Right cardiac atrium (tissue), 5 donors: Measurements from ENCODE around the gene NUCB1. TPM values are rescaled to one million over a fixed set of nuclear protein-coding genes. Genes with fewer than 3 reads are reported as not detected.
"Not testable (repeated sequence)": the region's sequence is repeated elsewhere in the genome, so short reads cannot be mapped to it uniquely, and the experiment has no call there.

Experiments
- ATAC-seq, 2 donors: fragments of 200-7000 bp; cut with Tn5 transposase; one replicate each; pipeline versions ENCODE4 v1.8.0 to v1.9.1; 2020; ENCODE audit warnings: moderate library complexity in 2 of 2, mild to moderate bottlenecking in 1 of 2
- DNase-seq, 3 donors: peaks; one replicate each; pipeline ENCODE4 v3.0.0-alpha.2; 2020
- H3K27ac ChIP-seq: one replicate; pipeline ENCODE4 v1.5.1; 2013; ENCODE audit warnings: mild to moderate bottlenecking, low read length, control low read depth, moderate library complexity
- H3K27me3 ChIP-seq: one replicate; pipeline ENCODE4 v1.6.1; 2013; ENCODE audit not compliant: control insufficient read depth, insufficient read depth
- H3K4me1 ChIP-seq: one replicate; pipeline ENCODE4 v1.6.1; 2013; ENCODE audit warnings: low read length; ENCODE audit not compliant: control insufficient read depth, insufficient read depth
- H3K4me3 ChIP-seq: one replicate; pipeline ENCODE4 v1.5.1; 2013; ENCODE audit warnings: low read length, control low read depth
- H3K9me3 ChIP-seq: one replicate; pipeline ENCODE4 v1.6.1; 2013; ENCODE audit warnings: low read length; ENCODE audit not compliant: control insufficient read depth
- WGBS: extraction: QIAGEN DNeasy Blood & Tissue Kit; methylation state at CpG from one replicate; pipeline ENCODE4 v1.1.7; 2013; 5-methylcytosine and 5-hydroxymethylcytosine counted together
- intact Hi-C, 4 donors: fragments of 100-400 bp; cut with DNase I; formaldehyde crosslinking; loops; one replicate each; pipeline versions ENCODE4 v1.11.0 to v1.14.0; 2022 to 2023
- polyA plus RNA-seq: library from polyadenylated mRNA; stranded (reverse); fragments of 200-250 nt; gene quantifications from one replicate; pipeline ENCODE4 v1.2.3, GENCODE V29; 2013
- total RNA-seq, 4 donors: library from RNA; stranded (reverse); fragmentation: NEBNext Ultra II Directional; extraction: Animal tissue kit (Norgen Biotek cat#: 25700); gene quantifications; one replicate each; pipeline ENCODE4 v1.2.1, GENCODE V29; 2021
- donor health status: healthy with polysubstance abuse.
- donor health status: DM: no; HTN: yes; CAD: no.
- donor health status: DM: no; HTN: no; CAD: no.
- donor health status: DM: no; HTN: yes; CAD: no; lungs with severe emphysema.
- donor health status: DM: yes; HTN: yes; CAD: no.

NUCB1 gene
- total and polyA plus RNA-seq, 5 donors: 213 to 327 (median 303) TPM

DNA sequence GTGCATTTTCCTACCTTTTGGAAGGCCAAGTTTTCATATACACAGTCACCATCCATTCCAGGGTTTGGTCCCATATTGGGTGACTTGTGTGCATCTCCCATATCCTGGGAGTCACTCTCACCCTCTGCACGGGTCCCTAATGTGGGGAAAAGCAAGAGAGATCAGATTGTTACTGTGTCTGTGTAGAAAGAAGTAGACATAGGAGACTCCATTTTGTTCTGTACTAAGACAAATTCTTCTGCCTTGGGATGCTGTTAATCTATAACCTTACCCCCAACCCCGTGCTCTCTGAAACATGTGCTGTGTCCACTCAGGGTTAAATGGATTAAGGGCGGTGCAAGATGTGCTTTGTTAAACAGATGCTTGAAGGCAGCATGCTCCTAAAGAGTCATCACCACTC lies 10.6 kb upstream of the NUCB1 start:
- H3K9me3 ChIP-seq, H3K4me3 ChIP-seq, DNase-seq, H3K27me3 ChIP-seq, ATAC-seq, intact Hi-C loops, H3K27ac ChIP-seq, H3K4me1 ChIP-seq: not testable (repeated sequence)
- 75% methylated on average over 2 of the region's 3 CpGs for WGBS

- Histone ChIP-seq H3K9me3 (no peaks in the 10 kb centered on the region), H3K4me1 (no peaks in the 10 kb centered on the region), H3K4me3 (no peak overlapping the region), H3K27ac (no peak overlapping the region), H3K27me3 (no peaks in the 10 kb centered on the region)
- intact Hi-C loops: no loop called here
- DNase-seq: peak in 1 of 3 donors; percentile 0
- 81% methylated on average over 4 of the region's 4 CpGs for WGBS
- peak in 1 of 2 donors; percentile 27 for ATAC-seq
Observed at GRCh38 chr19:48890551-48890950, 9.6 kb upstream of the NUCB1 start.

DNA sequence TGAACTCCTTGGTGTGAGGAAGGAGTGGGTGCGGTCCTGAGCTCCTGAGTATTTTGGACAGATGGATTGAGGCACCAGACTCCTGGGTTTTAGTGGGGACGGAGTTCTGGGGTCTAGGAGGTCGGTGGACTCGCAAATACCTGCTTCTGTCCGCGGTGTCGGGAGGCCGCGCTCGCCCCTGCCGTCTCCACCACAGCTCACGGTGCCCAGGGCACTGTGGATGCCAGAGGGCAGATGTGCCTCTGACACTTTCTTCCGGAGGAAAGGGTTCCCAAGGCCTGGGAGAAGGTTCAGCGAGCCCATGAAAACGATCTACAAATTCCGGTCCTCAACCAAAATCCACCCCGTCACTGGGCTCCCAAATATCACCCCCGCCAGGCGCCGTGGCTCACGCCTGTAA lies 4.9 kb upstream of the NUCB1 start:
- Histone ChIP-seq H3K4me1 (no peaks in the 10 kb centered on the region), H3K27ac (no peak overlapping the region), H3K4me3 (no peak overlapping the region), H3K27me3 (no peaks in the 10 kb centered on the region), H3K9me3 (no peaks in the 10 kb centered on the region)
- DNase-seq: no peak
- no peak for ATAC-seq
- WGBS: 64% methylated on average over 21 of the region's 21 CpGs
- intact Hi-C loops: no loop called here

DNA sequence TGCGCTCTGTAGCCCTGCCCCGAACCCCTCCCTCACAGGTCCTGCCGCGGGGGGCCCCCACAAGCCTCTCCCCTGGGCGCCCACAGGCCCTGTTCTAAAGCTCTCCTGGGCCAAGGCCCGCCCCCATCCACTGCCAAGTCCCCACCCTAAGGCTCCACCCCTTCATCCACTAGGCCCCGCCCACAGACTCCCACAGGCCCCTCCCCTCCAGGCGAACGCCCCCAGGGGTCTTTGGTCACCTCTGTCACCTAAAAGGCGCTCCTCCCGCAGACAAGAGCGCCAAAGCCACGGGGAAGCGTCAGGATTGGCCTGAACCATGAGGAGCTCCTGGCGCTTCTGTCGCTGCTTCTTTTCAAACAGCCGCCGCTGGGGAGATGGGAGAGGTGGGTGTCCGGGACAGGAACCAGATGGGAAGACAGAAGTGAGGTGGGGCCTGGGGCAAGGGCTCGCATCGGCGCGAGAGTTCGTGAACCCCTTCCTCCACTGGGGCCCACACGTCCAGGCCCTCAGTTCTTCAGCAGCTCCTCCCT lies 3.9 kb upstream of the NUCB1 start:
- DNase-seq (peak; percentile 80 to 92 (median 90)), ATAC-seq (peak; percentile 62 to 68)
- no peak overlapping the region for H3K27ac ChIP-seq
- H3K4me3 ChIP-seq: peak overlapping the region; percentile 45
- H3K9me3 ChIP-seq: no peaks in the 10 kb centered on the region
- WGBS: 17% methylated on average over 25 of the region's 25 CpGs
- intact Hi-C loops: no loop called here
- peaks cover under 1% of the 10 kb centered on the region for H3K4me1 ChIP-seq
- no peaks in the 10 kb centered on the region for H3K27me3 ChIP-seq

GRCh38 chr19:48897181-48897580 lies 2.9 kb upstream of the NUCB1 start:
- Histone ChIP-seq H3K4me3 (no peak overlapping the region), H3K4me1 (peaks cover 6% of the 10 kb centered on the region), H3K27ac (no peak overlapping the region), H3K27me3 (no peaks in the 10 kb centered on the region), H3K9me3 (no peaks in the 10 kb centered on the region)
- ATAC-seq: no peak
- no peak for DNase-seq
- 85% methylated on average over 5 of the region's 5 CpGs for whole genome bisulfite sequencing
- intact Hi-C loops: no loop called here

DNA sequence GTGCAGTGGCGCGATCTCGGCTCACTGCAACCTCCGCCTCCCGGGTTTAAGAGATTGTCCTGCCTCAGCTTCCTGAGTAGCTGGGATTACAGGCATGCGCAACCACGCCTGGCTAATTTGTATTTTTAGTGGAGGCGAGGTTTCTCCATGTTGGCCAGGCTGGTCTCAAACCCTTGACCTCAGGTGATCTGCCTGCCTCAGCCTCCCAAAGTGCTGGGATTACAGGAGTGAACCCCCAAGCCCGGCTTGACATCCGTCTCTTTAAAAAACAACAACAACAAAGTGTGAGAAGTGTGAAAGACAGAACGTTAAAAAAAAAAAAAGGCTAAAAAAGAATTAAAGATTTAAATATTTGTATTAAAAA lies 744 bp upstream of the NUCB1 start:
- intact Hi-C loops, H3K27ac ChIP-seq, DNase-seq, H3K9me3 ChIP-seq, ATAC-seq, H3K4me1 ChIP-seq, H3K27me3 ChIP-seq: not testable (repeated sequence)
- peak overlapping the region; percentile 90 for H3K4me3 ChIP-seq
- 85% methylated on average over 11 of the region's 11 CpGs for WGBS

DNA sequence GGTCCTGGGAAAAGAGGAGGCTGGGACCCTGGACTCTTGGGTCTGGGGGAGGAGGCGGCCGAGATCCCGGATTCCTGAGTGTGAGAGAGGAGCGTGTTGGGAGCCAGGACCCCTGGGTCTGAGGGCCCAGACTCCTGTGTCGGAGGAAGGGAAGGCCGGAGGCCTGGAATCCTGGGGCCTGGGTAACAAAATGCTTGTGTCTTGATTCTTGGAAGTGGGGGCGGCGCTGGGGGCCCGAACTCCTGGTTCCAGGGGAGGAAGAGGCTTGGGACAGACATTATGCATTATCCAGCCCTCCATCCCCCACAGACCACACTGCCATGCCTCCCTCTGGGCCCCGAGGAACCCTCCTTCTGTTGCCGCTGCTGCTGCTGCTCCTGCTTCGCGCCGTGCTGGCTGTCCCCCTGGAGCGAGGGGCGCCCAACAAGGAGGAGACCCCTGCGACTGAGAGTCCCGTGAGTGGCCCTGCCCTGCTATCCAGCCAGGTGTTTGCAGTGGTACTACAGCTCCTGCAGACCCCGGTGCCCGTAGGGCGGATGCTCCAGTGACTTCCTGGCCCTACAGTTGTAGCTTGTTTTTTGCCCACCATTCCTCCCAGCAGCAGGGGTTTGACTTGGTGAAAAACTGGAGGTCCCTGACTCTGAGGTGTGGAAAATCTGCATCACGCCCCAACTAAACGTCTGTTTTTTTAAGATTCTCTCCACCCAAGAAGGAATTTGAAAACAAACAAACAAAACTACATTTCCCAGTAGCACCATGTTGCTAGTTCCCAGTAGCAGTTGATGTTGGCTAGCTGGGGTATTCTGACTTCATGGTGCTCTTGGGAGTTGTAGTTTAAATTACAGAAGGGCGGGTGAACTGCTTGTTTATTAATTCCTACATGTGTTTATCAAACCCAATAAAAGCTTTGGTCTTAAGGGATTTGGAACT lies 630 bp downstream of the NUCB1 start:
- no peaks in the 10 kb centered on the region for H3K9me3 ChIP-seq
- ATAC-seq (peak; percentile 4 to 11), DNase-seq (peak in 1 of 3 donors; percentile 75)
- peak overlapping the region; percentile 93 for H3K27ac ChIP-seq
- no peaks in the 10 kb centered on the region for H3K27me3 ChIP-seq
- 10% methylated on average over 24 of the region's 24 CpGs for WGBS
- intact Hi-C loops: loop anchor here in 3 of 4 donors (5.0 to 10.0 kb wide), 3 partner anchors 52 to 64 kb away; partner anchors contain the start of genes BAX (in 2 of the 3) and FTL (in 1 of the 3)
- H3K4me3 ChIP-seq: peak overlapping the region; percentile 90
- peaks cover 6% of the 10 kb centered on the region for H3K4me1 ChIP-seq

DNA sequence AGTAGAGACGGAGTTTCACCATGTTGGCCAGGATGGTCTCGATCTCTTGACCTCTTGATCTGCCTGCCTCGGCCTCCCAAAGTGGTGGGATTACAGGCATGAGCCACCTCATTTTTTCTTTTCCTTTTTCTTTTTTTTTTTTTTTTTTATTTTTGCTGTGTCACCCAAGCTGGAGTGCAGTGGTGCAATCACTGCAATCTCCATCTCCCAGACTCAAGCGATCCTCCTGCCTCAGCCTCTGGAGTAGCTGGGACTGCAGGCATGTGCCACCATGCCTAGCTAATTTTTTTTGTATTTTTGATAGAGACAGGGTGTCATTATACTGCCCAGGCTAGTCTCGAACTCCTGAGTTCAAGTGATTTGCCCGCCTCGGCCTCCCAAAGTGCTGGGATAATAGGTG lies 2.2 kb downstream of the NUCB1 start:
- 97% methylated on average over 7 of the region's 7 CpGs for WGBS
- intact Hi-C loops: loop anchor here in 3 of 4 donors (5.0 to 10.0 kb wide), 3 partner anchors 50 to 63 kb away; partner anchors contain the start of genes BAX (in 2 of the 3) and FTL (in 1 of the 3)
- not testable (repeated sequence) for H3K27ac ChIP-seq, H3K9me3 ChIP-seq, H3K4me3 ChIP-seq, ATAC-seq, H3K4me1 ChIP-seq, H3K27me3 ChIP-seq, DNase-seq

GRCh38 chr19:48903788-48904187 lies 3.7 kb downstream of the NUCB1 start:
- H3K4me3 ChIP-seq, H3K27ac ChIP-seq, ATAC-seq, DNase-seq, H3K9me3 ChIP-seq, H3K4me1 ChIP-seq, H3K27me3 ChIP-seq: not testable (repeated sequence)
- intact Hi-C loops: loop anchor here in 3 of 4 donors (5.0 to 10.0 kb wide), 3 partner anchors 49 to 61 kb away; partner anchors contain the start of genes BAX (in 2 of the 3) and FTL (in 1 of the 3)

DNA sequence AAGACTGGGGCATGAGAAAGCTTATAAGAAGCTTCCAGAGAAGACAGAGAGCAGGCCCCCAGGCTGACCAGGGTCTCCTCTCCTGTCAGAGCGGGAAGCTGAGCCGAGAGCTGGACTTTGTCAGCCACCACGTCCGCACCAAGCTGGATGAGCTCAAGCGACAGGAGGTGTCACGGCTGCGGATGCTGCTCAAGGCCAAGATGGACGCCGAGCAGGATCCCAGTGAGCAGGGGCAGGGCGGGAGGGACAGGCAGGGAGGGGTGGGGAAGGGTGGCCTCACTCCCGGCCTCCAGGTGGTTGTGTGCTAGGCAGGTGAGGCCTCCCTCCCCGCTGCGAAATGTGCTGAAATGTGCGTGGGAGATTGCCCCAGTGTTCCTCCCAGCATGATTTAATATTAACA lies 5.6 kb downstream of the NUCB1 start:
- intact Hi-C loops: loop anchor here in 2 of 4 donors (10.0 kb wide), 2 partner anchors 49 to 59 kb away; partner anchors contain the start of genes BAX (in 1 of the 2) and FTL (in 1 of the 2)
- Histone ChIP-seq H3K27ac (no peak overlapping the region), H3K4me3 (no peak overlapping the region), H3K9me3 (no peaks in the 10 kb centered on the region), H3K4me1 (peaks cover 6% of the 10 kb centered on the region), H3K27me3 (no peaks in the 10 kb centered on the region)
- no peak for ATAC-seq
- WGBS: 69% methylated on average over 14 of the region's 14 CpGs
- DNase-seq: no peak

DNA sequence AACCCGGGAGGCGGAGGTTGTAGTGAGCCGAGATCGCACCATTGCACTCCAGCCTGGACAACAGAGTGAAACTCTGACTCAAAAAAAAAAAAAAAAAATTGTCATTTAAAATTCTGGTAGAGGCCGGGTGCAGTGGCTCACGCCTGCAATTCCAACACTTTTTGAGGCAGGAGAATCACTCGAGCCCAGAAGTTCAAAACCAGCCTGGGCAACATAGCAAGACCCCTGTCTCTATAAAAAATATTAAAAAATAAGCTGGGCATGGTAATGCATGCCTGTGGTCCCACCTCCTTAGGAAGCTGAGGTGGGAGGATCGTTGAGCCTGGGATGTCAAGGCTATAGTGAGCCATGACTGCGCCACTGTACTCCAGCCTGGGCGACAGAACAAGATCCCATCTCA lies 6.2 kb downstream of the NUCB1 start:
- 96% methylated on average over 10 of the region's 10 CpGs for WGBS
- ATAC-seq (no peak), DNase-seq (no peak)
- H3K4me3 ChIP-seq: no peak overlapping the region
- intact Hi-C loops: loop anchor here in 2 of 4 donors (10.0 kb wide), 2 partner anchors 48 to 58 kb away; partner anchors contain the start of genes BAX (in 1 of the 2) and FTL (in 1 of the 2)
- no peaks in the 10 kb centered on the region for H3K27me3 ChIP-seq
- H3K27ac ChIP-seq: no peak overlapping the region
- H3K9me3 ChIP-seq: no peaks in the 10 kb centered on the region
- peaks cover 5% of the 10 kb centered on the region for H3K4me1 ChIP-seq
